Duodenal mucosa (tissue), 2 donors: ENCODE data around the gene WDFY3.

Experiments
- H3K27ac ChIP-seq: one replicate; pipeline ENCODE4 v1.7.0; 2013; ENCODE audit warnings: low read depth, low read length
- H3K27me3 ChIP-seq, 2 donors: one replicate each; pipeline ENCODE4 v1.7.0; 2013; ENCODE audit warnings: low read length in 2 of 2, control low read depth in 1 of 2; ENCODE audit not compliant: insufficient read depth in 2 of 2, control insufficient read depth in 1 of 2
- H3K36me3 ChIP-seq, 2 donors: one replicate each; pipeline ENCODE4 v1.7.0; 2013; ENCODE audit warnings: low read length in 2 of 2, control low read depth in 1 of 2; ENCODE audit not compliant: insufficient read depth in 2 of 2, control insufficient read depth in 1 of 2
- H3K4me1 ChIP-seq, 2 donors: one replicate each; pipeline ENCODE4 v1.7.0; 2013; ENCODE audit warnings: low read length in 2 of 2, control low read depth in 1 of 2; ENCODE audit not compliant: insufficient read depth in 2 of 2, control insufficient read depth in 1 of 2
- H3K4me3 ChIP-seq, 2 donors: one replicate each; pipeline ENCODE4 v1.7.0; 2013; ENCODE audit warnings: low read length in 2 of 2, low read depth in 1 of 2
- H3K9ac ChIP-seq, 2 donors: one replicate each; pipeline ENCODE4 v1.7.0; 2013; ENCODE audit warnings: low read length in 2 of 2, low read depth in 1 of 2
- H3K9me3 ChIP-seq, 2 donors: one replicate each; pipeline ENCODE4 v1.7.0; 2013; ENCODE audit warnings: low read length in 2 of 2, control low read depth in 1 of 2; ENCODE audit not compliant: control insufficient read depth in 1 of 2

The WDFY3 gene

DNA sequence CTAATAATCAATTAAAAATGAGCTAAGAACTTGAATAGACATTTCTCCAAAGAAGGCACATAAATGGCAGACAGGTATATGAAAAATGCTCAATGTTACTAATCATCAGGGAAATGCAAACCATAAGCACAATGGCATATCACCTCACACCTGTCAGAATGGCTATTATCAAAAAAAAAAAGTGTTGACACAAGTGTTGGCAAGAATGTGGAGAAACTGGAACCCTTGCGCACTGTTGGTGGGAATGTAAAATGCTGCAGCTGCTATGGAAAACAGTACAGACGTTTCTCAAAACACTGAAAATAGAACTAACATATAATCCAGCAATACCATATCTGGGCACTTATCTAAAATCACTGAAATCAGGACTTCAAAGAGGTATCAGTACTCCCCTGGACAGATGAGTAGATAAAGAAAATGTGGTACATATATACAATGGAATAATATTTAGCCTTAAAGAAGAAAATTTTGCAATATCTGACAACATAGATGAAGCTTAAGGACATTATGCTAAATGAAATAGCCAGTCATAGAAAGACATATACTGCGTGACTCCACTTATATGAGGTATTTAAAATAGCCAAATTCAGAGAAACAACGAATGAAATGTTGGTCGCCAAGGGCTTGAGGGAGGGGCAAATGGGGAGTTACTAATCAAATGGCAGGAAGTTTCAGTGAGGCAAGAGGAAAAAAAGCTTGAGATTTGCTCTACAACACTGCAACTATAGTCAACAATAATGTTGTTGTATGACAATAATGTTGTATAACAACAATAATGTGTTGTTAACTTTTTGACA is 175.5 kb downstream of the WDFY3 start:
- no peaks in the 10 kb centered on the region for H3K4me1 ChIP-seq
- H3K4me3 ChIP-seq, result no peak overlapping the region
- H3K27ac ChIP-seq, result no peak overlapping the region
- H3K27me3 ChIP-seq, result no peaks in the 10 kb centered on the region
- H3K9ac ChIP-seq, result no peak overlapping the region
- no peaks in the 10 kb centered on the region for H3K9me3 ChIP-seq
- H3K36me3 ChIP-seq, result peaks cover 7 to 20% of the 10 kb centered on the region in 2 donors

DNA sequence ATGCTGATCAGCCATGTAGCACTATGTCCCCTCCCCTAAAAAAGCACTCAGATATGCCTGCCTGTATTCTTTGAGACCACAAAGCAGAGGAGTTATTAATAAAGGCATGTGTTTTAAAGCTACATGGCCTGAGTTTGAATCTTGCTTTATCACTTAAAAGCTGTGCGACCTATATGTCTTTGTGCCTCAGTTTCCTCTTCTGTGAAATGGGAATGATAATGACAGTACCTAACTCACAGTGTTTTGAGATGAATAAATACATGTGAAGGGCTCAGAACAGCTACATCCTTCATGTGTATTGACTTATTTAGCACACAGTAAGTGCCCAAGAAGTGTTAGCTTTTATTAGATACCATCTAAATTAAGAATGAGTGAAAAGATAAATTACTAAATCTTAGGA is 180.0 kb downstream of the WDFY3 start:
- no peak overlapping the region for H3K27ac ChIP-seq
- peaks cover 10 to 50% of the 10 kb centered on the region in 2 donors for H3K36me3 ChIP-seq
- H3K9ac ChIP-seq, result no peak overlapping the region
- no peaks in the 10 kb centered on the region for H3K9me3 ChIP-seq
- no peak overlapping the region for H3K4me3 ChIP-seq
- no peaks in the 10 kb centered on the region for H3K4me1 ChIP-seq
- no peaks in the 10 kb centered on the region for H3K27me3 ChIP-seq

GRCh38 chr4:84782517-84782916 is 184.0 kb downstream of the WDFY3 start:
- Histone ChIP-seq H3K9ac (no peak overlapping the region), H3K27me3 (no peaks in the 10 kb centered on the region), H3K9me3 (no peaks in the 10 kb centered on the region), H3K4me1 (no peaks in the 10 kb centered on the region), H3K27ac (no peak overlapping the region), H3K4me3 (no peak overlapping the region), H3K36me3 (peaks cover 6 to 44% of the 10 kb centered on the region in 2 donors)

GRCh38 chr4:84780719-84781118 is 185.8 kb downstream of the WDFY3 start:
- Histone ChIP-seq H3K4me3 (no peak overlapping the region), H3K27me3 (no peaks in the 10 kb centered on the region), H3K4me1 (no peaks in the 10 kb centered on the region), H3K9ac (no peak overlapping the region), H3K9me3 (no peaks in the 10 kb centered on the region), H3K36me3 (peaks cover 3 to 28% of the 10 kb centered on the region in 2 donors), H3K27ac (no peak overlapping the region)

GRCh38 chr4:84778041-84778440 is 188.4 kb downstream of the WDFY3 start:
- Histone ChIP-seq H3K9ac (no peak overlapping the region), H3K4me1 (no peaks in the 10 kb centered on the region), H3K9me3 (no peaks in the 10 kb centered on the region), H3K27me3 (no peaks in the 10 kb centered on the region), H3K36me3 (peaks cover 0 to 13% of the 10 kb centered on the region in 2 donors), H3K4me3 (no peak overlapping the region), H3K27ac (no peak overlapping the region)

GRCh38 chr4:84767168-84767567 is 199.3 kb downstream of the WDFY3 start:
- no peak overlapping the region for H3K27ac ChIP-seq
- H3K9me3 ChIP-seq, result no peaks in the 10 kb centered on the region
- peaks cover 0 to 4% of the 10 kb centered on the region in 2 donors for H3K36me3 ChIP-seq
- H3K27me3 ChIP-seq, result no peaks in the 10 kb centered on the region
- no peak overlapping the region for H3K9ac ChIP-seq
- H3K4me1 ChIP-seq, result no peaks in the 10 kb centered on the region
- no peak overlapping the region for H3K4me3 ChIP-seq

- H3K9ac ChIP-seq, result no peak overlapping the region
- no peaks in the 10 kb centered on the region for H3K9me3 ChIP-seq
- H3K4me1 ChIP-seq, result no peaks in the 10 kb centered on the region
- H3K4me3 ChIP-seq, result no peak overlapping the region
- H3K27ac ChIP-seq, result no peak overlapping the region
- peaks cover 8 to 23% of the 10 kb centered on the region in 2 donors for H3K36me3 ChIP-seq
- H3K27me3 ChIP-seq, result no peaks in the 10 kb centered on the region
These were observed 213.0 kb downstream of the WDFY3 start for GRCh38 chr4:84753321-84753972.

DNA sequence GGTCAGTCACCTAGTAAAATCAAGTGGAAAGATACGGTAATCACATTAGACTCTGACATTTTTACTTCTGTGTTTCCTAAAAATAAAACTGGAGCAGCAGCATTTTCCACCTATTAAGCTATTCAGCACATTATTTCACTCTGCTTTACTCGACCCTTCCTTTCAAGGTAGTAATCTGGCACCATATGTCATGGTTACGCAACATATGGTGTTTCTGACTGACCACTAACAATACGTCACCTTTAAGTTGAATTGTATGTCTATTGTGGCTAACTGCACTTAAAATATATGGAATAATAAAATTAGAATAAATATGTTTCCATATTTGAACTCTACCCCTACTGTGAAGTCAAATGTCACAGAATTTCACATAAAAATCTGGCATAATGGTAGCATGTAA is 214.8 kb downstream of the WDFY3 start:
- no peak overlapping the region for H3K4me3 ChIP-seq
- no peak overlapping the region for H3K9ac ChIP-seq
- H3K36me3 ChIP-seq, result peaks cover 4 to 32% of the 10 kb centered on the region in 2 donors
- H3K27ac ChIP-seq, result no peak overlapping the region
- H3K27me3 ChIP-seq, result no peaks in the 10 kb centered on the region
- no peaks in the 10 kb centered on the region for H3K4me1 ChIP-seq
- H3K9me3 ChIP-seq, result no peaks in the 10 kb centered on the region

GRCh38 chr4:84750960-84751283 is 215.6 kb downstream of the WDFY3 start:
- H3K4me3 ChIP-seq, result no peak overlapping the region
- H3K27ac ChIP-seq, result no peak overlapping the region
- H3K9ac ChIP-seq, result no peak overlapping the region
- no peaks in the 10 kb centered on the region for H3K4me1 ChIP-seq
- no peaks in the 10 kb centered on the region for H3K27me3 ChIP-seq
- H3K36me3 ChIP-seq, result peaks cover 3 to 31% of the 10 kb centered on the region in 2 donors
- H3K9me3 ChIP-seq, result no peaks in the 10 kb centered on the region

DNA sequence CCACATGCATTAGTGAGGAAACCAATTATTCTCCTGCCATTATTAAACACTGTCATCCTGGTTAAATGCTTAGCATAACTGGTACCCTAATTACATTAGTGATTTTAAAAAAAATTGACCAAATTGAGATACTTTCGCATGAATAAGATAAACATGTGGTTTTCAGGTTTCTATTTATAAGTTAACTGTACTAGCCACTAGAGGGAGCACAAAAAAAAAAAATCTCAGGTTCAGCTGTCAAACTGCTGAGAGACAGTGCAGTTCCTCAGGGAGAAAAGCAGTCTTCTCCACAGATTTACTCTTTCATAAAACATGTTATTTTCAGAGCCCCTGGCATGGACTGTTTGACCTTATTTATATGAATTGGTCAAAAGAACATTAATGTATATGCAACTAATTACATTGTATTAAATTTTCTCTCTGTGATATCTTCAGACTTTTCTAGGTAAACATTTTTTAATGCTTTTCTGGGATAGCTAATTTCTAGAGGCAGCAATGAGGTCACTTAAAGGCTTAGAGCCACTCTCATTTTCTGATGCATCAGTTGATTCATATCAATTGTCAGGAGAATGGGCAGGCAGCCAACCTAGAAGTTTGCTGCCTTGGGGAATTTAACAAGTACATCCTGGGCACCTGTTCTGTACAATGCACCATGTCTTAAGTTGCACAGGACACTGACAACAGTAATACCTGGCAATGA is 216.1 kb downstream of the WDFY3 start:
- no peak overlapping the region for H3K4me3 ChIP-seq
- no peak overlapping the region for H3K27ac ChIP-seq
- H3K9me3 ChIP-seq, result no peaks in the 10 kb centered on the region
- peaks cover 3 to 31% of the 10 kb centered on the region in 2 donors for H3K36me3 ChIP-seq
- no peaks in the 10 kb centered on the region for H3K27me3 ChIP-seq
- no peaks in the 10 kb centered on the region for H3K4me1 ChIP-seq
- no peak overlapping the region for H3K9ac ChIP-seq
